Measurements from ENCODE around the gene AKT3.

AKT3 gene

GRCh38 chr1:243455760-243456651, 394.0 kb downstream of the AKT3 start:
- no peak for DNase-seq (ENCODE audit: low read depth)
- H3K4me3 ChIP-seq (ENCODE audit: low read length) = no peak overlapping the region
- TF ChIP-seq CTCF (conservative IDR thresholded peaks at IDR 0.05; ENCODE audit: low read depth, low read length) = no peak

GRCh38 chr1:243454328-243454997, 395.6 kb downstream of the AKT3 start:
- TF ChIP-seq CTCF (conservative IDR thresholded peaks at IDR 0.05; ENCODE audit: low read depth, low read length) = no peak

DNA sequence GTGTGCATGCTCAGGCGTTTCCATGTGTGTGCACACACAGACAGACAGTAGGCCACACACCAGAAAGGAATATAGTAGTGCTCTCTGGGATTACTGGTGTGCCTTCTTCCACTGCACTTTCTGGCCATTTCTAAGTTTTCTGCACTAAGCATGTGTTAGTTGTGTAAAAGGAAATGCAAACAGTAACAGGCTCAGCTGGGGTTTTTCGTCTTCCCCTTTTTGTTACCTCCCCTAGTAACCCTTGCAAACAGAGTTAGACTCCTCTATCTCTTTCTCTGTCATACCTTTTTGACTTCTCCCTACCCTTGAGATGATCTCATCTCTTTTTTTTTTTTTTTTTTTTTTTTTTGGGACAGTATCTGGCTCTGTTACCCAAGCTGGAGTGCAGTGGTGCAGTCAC, 398.0 kb downstream of the AKT3 start:
- H3K4me3 ChIP-seq (ENCODE audit: low read length) = no peak overlapping the region
- no peak for DNase-seq (ENCODE audit: low read depth)
- no peak for TF ChIP-seq CTCF (conservative IDR thresholded peaks at IDR 0.05; ENCODE audit: low read depth, low read length)

More at GRCh38 chr1:243454328-243454997, 395.6 kb downstream of the AKT3 start:
- DNase-seq (ENCODE audit: low read depth) = no peak
- H3K4me3 ChIP-seq (ENCODE audit: low read length) = no peak overlapping the region

GRCh38 chr1:243449373-243449772, 400.7 kb downstream of the AKT3 start:
- H3K4me3 ChIP-seq (ENCODE audit: low read length) = no peak overlapping the region
- no peak for TF ChIP-seq CTCF (conservative IDR thresholded peaks at IDR 0.05; ENCODE audit: low read depth, low read length)
- no peak for DNase-seq (ENCODE audit: low read depth)

GRCh38 chr1:243447844-243448243, 402.2 kb downstream of the AKT3 start:
- no peak overlapping the region for H3K4me3 ChIP-seq (ENCODE audit: low read length)
- TF ChIP-seq CTCF (conservative IDR thresholded peaks at IDR 0.05; ENCODE audit: low read depth, low read length) = no peak
- DNase-seq (ENCODE audit: low read depth) = no peak

DNA sequence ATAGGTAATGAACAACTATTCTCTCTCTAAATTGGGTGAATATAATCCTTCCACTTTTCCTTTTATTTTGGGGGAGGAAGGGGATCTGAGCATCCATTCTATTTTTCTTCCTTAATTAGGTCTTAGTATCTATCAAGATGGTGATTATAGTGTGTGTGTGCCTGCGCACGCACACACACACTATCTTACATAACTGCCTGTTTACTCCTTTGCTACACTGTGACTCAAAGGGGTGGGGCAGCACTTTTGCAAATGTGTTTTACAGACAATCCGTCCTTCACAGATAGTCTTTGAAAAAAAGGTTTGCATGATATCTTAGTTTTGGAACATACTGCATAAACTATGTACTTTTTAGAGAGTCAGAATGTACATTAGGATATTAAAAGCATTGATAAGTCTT, 402.7 kb downstream of the AKT3 start:
- DNase-seq (ENCODE audit: low read depth) = no peak

More for the DNA sequence above, 402.7 kb downstream of the AKT3 start:
- H3K4me3 ChIP-seq (ENCODE audit: low read length) = no peak overlapping the region
- TF ChIP-seq CTCF (conservative IDR thresholded peaks at IDR 0.05; ENCODE audit: low read depth, low read length) = no peak
